Epithelial cell of proximal tubule (primary cell): Measurements from ENCODE around the gene TEAD2. TPM values are rescaled to one million over a fixed set of nuclear protein-coding genes. Genes with fewer than 3 reads are reported as not detected.
A peak's percentile ranks its signal among the peaks of the same experiment; 100 is the strongest.
"Not testable (repeated sequence)": the region's sequence is repeated elsewhere in the genome, so short reads cannot be mapped to it uniquely, and the experiment has no call there.

Source experiments
- DNase-seq: peaks from one replicate; pipeline ENCODE4 v3.0.0-alpha.2; 2011; ENCODE audit warnings: low read depth
- H3K4me3 ChIP-seq: 2 replicates; pipeline ENCODE4 v1.5.1; 2011; ENCODE audit warnings: low read depth, mild to moderate bottlenecking, low read length
- total RNA-seq: library from RNA; depleted of rRNA; stranded (reverse); fragments of >200 nt; gene quantifications from 2 replicates; pipeline ENCODE4 v1.2.3, GENCODE V29; 2015
- TF ChIP-seq, protein P1 (sequence below): conservative IDR thresholded peaks from 2 replicates; pipeline ENCODE4 v1.5.1; 2012; ENCODE audit warnings: low read depth, mild to moderate bottlenecking, low read length

TEAD2 gene
- total RNA-seq, 1 donor from 2014 or later, result 89.5 TPM

DNA sequence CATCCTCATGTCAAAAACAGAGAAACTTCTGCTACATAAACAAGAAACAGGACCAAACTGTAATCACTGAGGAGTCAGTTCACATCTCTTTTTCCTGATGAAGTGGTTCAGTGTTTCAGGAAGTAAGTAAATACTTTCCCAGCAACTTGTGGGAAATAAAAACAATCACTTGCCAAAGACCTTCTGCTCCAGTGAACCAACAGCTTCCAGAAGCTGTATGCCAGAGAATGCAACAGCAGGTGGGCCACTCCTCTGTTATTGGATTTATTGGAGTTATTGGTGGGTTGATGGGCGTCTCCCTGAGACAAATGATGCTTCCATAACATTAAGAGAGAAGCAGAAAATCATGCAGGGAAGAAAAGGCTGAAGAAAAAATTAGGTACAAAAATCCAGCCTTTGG, 47.1 kb downstream of the TEAD2 start:
- H3K4me3 ChIP-seq, result no peak overlapping the region
- TF ChIP-seq, protein P1, sequence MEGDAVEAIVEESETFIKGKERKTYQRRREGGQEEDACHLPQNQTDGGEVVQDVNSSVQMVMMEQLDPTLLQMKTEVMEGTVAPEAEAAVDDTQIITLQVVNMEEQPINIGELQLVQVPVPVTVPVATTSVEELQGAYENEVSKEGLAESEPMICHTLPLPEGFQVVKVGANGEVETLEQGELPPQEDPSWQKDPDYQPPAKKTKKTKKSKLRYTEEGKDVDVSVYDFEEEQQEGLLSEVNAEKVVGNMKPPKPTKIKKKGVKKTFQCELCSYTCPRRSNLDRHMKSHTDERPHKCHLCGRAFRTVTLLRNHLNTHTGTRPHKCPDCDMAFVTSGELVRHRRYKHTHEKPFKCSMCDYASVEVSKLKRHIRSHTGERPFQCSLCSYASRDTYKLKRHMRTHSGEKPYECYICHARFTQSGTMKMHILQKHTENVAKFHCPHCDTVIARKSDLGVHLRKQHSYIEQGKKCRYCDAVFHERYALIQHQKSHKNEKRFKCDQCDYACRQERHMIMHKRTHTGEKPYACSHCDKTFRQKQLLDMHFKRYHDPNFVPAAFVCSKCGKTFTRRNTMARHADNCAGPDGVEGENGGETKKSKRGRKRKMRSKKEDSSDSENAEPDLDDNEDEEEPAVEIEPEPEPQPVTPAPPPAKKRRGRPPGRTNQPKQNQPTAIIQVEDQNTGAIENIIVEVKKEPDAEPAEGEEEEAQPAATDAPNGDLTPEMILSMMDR, result no peak
- DNase-seq, result no peak

DNA sequence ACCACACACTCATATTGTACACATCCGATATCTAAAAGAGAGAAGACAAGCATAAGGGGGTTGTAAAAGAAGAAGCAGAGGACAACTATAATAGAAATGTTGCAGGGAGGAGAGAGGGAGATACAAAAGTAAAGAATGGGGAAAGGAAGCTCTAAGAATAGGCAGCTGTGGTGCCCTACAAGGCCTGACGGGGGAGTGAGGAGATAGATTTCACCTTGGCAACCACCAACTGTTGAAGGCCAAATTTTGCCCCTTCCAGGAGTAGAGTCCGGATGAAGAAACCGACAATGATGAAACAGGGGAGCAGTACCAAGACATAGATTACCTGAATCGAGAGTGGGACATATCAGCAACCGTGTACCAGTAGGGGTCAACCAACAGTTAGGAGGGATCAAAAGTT, 53.1 kb downstream of the TEAD2 start:
- no peak for DNase-seq
- TF ChIP-seq, protein P1, result no peak
- H3K4me3 ChIP-seq, result no peak overlapping the region

DNA sequence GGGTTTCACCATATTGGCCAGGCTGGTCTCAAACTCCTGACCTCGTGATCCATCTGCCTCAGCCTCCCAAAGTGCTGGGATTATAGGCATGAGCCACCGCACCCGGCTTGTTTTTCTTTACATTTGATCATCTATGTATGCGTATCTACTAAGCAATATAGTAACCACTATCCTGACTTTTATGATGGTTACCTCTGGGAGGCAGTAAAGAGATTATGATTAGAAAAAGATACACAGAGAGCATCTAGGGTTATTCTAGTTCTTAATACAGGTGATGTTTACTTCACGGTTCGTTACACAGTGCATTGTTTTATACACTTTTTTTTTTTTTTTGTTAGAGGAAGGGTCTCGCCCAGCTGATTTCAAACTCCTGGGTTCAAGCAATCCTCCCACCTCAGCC, 55.5 kb downstream of the TEAD2 start:
- H3K4me3 ChIP-seq, DNase-seq: not testable (repeated sequence)

DNA sequence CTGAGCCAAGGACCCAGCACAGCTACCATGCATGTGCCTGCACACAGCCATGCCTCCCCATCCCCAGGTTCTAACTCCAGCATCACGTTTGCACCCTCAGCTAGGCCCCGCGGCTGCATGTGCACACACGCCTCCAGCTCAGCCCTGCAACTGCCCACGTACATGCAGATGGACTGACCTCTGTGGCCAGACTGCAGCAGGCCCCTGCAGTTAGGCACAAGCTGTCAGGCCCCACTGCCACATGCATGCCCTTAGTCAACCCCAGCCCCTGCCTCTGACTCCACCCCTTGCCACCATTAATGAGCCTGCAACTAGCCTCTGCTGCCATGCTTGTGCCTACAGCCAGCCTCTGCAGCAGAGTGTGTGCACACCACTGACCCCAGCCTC, 60.4 kb downstream of the TEAD2 start:
- TF ChIP-seq, protein P1, result no peak

DNA sequence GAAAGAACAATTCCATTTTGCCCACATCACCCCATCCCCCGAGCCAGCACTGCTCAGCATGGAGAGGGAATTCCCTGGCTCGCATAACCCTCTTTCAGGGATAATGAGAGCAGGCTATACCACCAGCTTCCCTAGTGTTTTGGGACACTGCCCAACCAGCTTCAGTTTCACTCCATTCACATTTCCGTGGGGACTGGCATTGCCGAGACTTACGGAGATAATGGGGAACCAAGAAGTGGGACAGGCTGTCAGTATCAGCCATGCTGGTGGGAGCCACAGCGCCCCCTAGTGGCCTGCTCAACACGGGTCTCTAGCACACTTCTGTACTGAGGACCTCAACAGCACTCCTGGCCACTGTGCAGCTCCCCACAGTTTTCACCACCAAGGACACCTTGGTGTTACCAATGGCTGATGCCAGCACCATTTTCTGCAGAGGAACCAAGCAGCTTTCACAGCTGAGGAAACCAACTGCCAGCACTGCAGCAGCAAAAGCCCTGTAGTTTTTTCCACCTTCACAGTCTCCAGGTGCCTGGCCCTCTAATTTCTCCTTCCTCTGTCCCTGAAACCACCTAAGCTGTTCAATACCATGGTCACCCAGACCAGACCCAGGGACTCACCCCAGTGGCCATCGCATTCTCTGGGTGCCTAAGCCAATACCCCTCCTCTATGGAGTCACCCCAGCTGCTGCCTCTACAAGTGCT, 60.9 kb downstream of the TEAD2 start:
- H3K4me3 ChIP-seq, result peak overlapping the region; percentile 30
- TF ChIP-seq, protein P1, result peak; percentile 92
- no peak for DNase-seq

More for the DNA sequence above, 60.4 kb downstream of the TEAD2 start:
- no peak overlapping the region for H3K4me3 ChIP-seq
- DNase-seq, result no peak

DNA sequence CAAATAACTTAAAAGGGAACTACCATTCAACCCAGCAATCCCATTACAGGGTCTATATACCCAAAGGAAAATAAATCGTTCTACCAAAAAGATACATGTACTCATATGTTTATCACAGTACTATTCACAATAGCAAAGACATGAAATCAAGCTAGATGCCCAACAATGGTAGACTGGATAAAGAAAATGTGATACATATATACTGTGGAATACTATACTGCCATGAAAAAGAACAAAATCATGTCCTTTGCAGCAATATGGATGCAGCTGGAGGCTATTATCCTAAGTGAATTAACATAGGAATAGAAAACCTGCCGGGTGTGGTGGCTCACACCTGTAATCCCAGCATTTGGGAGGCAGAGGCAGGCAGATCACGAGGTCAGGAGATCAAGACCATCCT, 63.6 kb downstream of the TEAD2 start:
- not testable (repeated sequence) for H3K4me3 ChIP-seq, DNase-seq

DNA sequence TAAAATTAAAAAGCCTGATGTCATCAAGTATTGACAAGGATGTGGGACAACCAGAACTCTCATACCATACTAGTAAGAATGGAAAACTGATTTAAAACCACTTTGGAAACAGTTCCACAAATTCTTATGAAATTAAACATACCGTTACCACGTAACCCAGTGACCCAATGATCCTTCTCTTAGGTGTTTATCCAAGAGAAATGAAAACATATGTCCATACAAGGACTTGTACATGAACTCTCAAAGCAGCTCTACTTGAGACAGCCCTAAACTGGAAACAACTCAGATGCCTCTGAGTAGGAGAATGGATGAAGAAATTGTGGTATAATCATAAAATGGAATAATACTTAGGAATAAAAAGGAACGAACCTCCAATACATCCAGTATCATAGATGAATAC, 64.8 kb downstream of the TEAD2 start:
- H3K4me3 ChIP-seq, result no peak overlapping the region
- DNase-seq, result no peak
- TF ChIP-seq, protein P1, result no peak

DNA sequence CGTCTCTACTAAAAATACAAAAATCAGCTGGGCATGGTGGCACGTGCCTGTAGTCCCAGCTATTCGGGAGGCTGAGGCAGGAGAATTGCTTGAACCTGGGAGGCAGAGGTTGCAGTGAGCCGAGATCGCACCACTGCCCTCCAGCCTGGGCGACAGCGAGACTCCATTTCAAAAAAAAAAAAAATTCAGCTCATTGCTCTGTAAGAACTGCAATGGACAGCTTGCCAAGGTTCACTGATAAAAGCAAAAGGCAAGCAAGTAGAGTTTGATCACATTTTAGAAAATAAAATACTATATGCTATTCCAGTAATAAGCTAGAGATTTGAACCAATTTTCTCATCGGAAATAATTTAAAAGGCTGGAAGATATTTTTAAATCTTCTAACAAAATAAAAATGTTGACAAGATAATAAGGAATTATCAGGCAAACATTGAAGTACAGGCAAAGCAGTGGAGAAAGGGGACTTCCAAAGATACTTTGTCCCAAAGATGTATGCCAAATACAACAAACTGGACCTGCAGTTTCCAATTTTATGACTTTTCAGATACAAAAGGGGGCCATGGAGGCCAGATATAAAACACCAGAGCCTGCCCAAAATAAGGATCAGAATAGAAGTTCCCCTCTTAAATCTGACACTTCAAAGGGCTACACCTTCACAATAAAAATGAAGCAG, 66.9 kb downstream of the TEAD2 start:
- TF ChIP-seq, protein P1, result no peak
- H3K4me3 ChIP-seq, result no peak overlapping the region
- no peak for DNase-seq
